Suppressor macrophage treated with lipopolysaccharide for 4 hours (primary cell): ENCODE measurements around the gene DBH.
"Not testable (repeated sequence)": the region's sequence is repeated elsewhere in the genome, so short reads cannot be mapped to it uniquely, and the experiment has no call there.

Source experiments
- DNase-seq: peaks from one replicate; pipeline ENCODE4 v3.0.0-alpha.2; 2020

The DBH gene

DNA sequence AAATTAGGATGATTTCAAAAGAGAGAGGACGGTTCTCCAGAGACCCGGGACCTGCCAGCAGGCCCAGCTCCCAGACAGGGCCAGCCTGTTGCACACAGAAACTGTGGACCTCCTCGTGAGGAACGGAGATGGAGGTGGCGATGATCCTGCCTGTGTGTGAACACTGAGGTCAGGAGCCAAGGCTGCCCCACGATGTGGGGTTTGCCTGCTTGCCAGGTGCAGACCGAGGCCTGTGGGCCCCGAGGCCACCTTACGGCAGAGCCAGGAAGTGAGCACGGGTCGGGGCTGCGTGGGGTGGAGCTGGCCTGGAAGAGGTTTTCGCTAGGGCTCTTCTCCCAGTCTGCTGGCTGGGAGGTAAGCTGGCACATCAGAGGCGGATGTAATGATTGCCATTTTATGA lies 31.3 kb upstream of the DBH start:
- DNase-seq, result no peak

DNA sequence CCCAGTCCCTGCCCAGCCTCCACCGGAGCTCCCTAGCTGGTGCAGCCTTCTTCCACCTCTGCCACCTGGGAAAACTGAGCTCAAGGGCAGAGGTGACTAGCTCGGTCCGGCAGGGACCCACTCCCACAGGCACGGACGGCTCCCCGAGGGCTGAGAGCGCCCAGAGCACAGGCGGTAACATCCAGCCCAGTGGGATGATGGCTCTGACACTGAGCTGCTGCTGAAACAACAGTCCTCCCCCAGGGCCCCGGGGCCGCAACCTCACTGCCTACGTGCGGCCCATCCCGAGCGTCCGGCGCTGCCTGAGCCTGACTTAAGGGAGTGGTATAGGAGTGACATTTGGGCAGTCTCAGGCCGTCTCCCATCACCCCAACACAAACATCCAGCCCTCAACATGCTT lies 30.7 kb upstream of the DBH start:
- DNase-seq, result no peak

DNA sequence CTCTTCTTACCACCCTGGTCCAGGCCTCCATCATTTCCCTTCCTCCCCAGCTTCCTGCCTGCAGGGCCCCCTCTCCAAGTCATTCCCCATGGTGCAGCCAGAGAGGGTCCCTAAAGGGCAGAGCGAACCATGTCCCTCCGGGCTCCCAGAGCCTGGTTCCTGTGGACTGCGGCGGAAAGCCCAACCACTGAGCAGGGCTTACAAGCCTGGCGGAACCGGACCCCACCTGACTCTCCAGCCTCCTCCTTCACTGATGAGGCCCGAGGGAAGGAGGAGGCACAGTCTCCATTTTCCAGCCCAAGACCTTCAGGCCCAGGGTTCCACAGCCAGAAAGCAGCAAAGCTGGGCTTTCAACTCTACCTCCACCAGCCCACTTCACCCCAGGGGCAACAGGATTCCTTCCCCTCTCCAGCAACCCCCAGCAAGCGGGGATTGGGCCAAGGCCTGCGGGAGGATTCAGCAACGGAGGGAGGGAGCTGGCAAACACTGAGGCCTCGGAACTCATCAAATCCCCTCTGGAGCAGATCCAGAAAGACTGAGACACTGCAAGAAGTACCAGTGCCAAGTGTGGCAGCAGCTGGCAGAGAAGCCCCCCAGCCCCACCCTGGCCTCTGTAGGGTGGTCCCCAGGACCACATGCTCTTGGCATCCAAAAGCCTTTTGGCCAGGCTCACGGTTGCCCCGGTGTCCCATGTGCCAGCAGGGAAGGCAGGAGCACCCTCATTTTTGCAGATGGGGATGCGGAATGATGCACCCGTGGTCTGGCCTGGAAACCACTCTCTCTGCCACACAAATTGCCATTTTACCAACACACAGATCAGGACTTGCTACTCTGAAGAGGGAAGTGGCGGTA lies 30.1 kb upstream of the DBH start:
- no peak for DNase-seq

DNA sequence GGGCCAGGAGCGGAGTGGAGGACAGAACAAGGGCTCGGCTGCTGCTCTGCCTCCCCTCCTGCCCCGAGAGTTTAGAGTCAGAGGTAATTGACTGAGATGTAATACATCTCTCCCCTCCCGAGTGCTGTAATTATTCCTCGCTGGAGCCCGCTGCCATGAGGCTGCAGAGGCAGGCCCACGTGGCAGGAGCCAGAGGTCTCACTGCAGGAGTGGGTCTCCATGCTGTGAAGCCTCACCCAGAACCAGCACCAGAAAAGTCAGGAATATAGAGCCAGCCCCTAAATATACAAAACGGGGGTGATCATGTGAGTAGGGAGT lies 29.5 kb upstream of the DBH start:
- no peak for DNase-seq

DNA sequence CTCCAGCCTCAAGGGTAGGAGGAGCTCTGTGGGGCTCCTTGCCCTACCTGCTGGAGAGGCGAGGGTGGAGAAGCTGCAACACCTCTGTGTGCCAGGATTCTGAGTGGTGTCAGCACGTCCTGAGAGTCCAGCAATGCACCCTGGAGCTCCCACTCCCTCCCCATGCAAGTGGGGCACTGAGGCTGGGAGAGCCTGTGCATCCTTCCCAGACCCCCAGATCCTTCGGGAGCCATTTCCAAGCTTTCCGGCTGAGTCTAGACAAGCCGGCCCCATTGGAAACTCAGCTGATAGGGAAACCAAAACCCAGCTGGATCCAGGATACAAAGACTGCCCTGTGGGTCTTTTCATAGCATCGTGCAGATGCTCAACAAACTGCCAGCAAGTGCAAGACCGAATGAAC lies 28.8 kb upstream of the DBH start:
- no peak for DNase-seq

DNA sequence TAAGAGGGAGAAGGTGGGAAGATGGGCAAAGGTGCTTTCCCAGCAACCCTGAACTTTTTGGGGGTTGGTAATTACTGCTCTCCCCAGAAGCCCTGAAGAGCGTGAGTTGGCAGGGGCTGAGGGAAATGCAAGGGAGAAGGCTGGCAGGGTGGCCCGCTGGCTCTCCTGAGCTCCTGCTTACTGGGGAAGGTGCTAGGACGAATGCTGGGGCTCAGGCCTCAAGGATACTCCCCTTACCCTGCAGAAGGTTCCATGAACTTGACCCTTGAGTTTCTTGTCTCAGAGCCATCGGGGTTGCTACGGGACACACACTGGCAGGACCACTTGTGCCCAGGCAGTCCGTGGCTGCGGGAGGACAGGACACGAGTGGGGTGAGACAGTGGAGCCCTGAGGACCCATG lies 28.2 kb upstream of the DBH start:
- no peak for DNase-seq

DNA sequence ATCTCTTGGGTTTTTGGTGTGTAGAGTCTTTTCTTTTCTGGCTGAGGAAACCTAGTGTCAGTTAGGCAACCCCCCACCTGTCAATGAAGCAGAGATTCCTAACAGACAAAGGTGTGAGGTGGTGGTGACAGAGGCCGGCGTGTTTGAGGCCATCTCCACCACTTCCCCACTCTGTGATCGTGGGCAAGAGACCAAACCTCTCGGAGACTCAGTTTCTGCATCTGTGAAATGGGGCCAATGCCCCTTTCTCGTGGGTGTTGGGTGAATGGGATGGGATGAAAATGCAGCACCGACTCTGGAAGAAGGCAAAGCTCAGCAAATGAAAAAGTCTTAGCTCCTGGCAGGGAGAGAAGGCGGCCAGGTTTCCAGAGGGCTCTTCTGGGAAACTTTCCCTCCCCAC lies 27.8 kb upstream of the DBH start:
- no peak for DNase-seq

DNA sequence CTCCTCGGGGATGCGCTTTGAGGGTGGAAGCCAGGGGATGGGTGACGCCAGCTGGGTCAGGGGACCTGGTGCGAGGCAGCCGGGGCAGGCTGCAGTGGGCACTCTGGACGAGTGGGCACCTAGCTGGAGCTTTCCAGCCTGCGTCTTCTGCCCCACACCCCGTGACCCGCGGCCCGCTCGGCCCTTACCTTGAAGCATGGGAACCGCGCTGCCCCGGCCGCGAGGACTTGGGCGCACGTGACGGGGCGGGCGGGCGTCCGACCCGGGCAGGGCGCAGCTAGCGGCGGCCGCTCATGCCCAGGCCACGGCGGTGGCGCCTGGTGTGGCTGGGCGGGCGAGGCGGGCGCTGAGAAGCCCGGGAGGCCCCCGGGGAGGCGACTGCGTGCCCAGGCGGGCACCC lies 27.3 kb upstream of the DBH start:
- no peak for DNase-seq

DNA sequence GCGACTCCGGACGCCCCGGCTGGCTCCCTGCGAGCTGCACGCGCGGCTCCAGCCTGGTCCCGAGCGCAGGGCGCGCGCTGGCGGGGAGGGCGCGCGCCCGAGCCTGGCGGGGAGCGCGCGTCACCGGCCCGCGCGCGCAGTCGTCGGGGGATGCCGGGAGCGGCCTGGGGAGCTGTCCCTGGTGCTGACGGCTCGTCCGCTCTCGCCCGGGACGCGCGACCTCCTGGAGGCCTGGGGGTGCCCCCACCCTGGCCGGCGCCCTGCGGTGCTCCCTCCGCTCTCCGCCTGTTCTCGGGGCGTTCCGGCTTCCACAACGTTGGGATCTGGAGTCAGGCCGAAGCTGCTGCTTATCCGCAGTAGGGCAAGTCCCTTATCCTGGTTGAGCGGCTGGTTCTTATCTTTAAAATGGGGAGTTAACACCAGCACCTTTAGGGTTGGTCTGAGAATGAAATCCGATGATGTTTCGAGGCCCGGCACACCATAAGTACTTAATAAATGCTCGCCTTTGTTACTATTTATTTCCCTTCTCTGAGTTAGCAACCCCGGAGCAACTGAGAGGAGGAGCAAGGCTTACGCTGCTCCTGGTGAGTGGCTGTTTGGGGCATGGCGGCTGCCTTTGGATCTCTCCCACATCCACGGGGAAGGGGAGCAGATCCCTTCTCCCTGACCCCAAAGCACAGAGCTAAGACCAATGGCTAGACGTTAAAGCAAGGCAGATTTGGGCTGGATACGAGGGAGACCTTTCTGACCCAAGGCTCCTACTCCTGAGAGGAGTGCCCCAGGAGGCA lies 26.7 kb upstream of the DBH start, which contains the start of gene FAM163B:
FAM163B (minus strand) TSS at position 79 of the 788 bp plus-strand sequence. CDS start 29,166 bp downstream, outside the sequence.
- DNase-seq, result no peak

DNA sequence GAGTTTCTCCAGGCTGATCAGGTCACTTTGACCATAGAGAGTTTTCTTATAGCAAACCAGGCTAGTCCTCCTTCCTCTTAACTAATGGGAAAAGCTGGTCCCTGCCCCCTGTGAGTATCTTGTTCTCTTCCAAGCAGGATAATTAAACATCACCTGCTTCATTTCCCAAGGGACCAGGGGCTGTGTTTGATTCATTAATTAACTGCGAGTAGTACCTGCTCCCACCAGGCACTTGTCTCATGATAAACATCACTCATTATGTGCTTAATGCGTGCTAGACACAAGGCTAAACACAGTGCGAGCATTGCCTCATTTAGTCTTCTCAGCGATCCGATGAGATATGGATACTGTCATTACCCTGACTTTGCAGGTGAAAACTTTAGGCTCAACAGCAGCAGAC lies 25.3 kb upstream of the DBH start:
- DNase-seq, result no peak

DNA sequence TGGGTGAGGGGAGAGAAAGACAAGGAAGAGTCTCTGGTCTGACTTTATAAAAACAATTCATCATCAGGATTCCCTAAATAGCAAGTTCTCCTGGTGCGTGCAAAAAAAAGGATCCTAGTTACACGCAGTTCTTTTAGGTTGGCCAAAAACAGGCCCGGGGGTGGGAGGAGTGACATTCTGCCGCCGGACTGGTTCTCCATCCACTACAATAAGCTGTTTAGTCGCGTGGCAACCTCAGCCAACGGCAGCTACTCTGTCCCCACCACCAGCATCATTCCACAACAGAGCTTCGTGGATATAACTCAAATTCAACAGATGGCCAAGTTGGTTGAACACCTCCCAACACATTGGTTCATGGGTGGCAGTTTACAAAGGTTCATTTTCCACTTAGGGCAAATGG lies 24.1 kb upstream of the DBH start:
- DNase-seq, result no peak

DNA sequence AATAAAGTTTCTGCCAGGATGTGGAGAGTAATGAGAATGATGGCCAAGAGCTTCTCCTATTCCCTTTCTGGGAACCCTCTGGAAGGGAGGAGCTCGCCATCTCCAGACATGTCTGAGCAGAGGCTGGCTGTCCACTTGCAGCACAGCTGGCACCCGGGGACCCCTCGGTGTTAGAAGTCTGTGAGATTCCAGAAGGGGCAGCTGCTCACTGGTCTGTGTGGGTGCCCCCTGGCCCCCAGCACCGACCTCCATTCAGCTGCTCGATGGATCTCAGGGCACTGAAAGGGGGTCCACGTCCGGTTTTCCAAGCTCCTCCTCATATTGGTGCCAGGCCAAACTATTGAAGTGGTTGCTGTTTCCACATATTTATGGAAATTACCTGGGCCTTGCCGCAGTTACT lies 23.3 kb upstream of the DBH start:
- DNase-seq, result no peak

DNA sequence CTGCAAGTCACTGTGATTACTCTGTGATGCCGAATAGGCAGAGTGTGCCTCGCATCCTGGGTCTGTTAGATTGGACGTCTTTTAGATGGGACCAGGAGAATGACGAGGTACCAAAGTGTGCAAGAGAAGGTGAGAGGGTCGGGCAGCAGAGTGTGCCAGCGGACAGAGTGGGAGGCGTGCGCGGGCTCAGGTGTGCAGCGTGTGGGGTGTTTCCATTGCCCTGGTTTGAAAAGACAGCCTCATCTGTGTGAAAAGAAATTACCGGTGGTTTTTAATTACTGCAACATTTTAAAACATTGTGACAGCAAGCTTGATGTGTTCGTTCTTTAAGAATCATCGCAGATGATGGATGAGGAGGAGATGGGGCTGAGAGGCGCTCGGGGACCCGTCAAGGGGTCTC lies 22.7 kb upstream of the DBH start:
- DNase-seq, result no peak

DNA sequence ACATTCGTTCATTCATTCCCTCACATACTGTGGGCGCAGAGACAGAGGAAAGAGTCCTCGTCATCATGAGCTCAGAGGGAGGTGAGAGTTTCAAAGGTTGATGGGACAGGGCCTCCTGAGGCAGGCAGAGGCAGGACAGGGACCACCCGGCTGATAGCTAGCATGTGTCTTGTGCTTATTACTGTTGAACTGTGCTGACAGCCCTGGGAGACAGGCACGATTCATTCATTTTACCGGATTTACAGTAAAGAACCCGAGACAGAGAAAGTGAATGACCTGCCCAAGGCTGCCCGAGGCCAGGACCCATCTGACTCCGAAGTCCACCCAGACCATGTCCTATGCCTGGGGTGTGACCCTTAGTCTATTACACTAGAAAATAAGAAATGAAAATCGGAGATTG lies 22.1 kb upstream of the DBH start:
- no peak for DNase-seq

DNA sequence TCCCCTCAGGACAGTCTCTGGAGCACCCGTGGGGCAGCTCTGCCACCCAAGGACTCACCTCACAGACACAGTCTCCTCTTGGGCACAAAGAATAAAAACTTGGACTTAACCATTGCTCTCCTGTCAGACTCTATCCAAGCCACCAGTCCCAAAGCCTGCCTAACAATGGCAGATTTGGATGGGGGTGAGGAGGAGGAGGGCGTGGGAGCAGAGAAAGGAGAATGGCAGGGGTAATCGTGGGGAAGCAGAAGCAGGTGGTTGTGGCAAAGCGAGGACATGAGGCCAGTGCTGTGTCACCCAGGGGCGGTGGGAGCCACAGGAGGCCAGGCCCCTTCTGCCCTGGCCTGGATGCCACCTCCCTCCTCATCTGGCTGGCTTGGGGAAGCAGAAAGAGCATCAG lies 21.5 kb upstream of the DBH start:
- no peak for DNase-seq

DNA sequence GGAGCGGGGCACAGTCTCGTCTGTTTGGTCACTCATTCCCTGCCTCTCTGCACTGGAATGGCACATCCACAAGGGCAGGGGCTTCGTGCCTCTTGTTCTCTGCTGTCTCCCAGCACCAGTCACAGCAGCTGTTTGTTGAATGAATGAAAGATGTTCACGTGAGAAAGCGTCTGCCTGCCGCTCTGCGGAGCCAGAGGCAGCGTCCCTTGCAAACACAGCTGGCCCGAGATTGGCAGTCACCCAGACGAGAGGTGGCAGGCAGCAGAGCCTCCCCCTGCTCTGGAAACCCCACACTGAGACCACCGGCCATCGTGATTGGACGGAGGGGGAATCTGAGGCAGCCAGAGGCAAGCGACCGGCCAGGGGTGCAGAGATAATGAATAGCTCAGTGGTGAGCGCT lies 21.0 kb upstream of the DBH start:
- no peak for DNase-seq

DNA sequence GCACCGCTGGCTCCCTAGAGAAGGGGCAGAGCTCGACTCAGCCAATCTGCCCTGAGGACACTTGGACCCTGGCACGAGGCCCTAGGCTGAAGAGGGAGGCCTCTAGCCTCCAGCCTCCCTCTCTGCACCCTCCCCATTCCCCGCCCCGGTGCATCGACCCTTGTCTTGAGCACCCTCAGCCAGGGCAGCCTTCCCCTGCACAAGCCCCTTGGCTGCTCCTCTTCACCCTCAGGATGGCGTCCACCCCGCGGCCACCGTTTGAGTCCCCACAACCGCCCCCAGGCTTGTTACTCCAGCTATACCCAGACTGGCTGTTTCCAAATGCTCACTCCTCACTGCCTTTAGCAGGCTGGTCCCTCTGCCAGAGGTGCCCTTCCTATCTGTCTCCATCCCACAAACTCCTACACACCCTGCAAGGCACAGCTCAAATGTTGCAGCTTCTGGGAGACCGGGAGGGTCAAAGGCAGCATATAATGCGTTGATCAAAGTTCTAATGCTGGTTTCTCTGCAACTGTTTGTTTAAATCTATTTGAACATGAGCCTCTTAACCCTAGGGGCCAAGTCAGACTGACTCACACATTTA lies 20.5 kb upstream of the DBH start:
- no peak for DNase-seq

DNA sequence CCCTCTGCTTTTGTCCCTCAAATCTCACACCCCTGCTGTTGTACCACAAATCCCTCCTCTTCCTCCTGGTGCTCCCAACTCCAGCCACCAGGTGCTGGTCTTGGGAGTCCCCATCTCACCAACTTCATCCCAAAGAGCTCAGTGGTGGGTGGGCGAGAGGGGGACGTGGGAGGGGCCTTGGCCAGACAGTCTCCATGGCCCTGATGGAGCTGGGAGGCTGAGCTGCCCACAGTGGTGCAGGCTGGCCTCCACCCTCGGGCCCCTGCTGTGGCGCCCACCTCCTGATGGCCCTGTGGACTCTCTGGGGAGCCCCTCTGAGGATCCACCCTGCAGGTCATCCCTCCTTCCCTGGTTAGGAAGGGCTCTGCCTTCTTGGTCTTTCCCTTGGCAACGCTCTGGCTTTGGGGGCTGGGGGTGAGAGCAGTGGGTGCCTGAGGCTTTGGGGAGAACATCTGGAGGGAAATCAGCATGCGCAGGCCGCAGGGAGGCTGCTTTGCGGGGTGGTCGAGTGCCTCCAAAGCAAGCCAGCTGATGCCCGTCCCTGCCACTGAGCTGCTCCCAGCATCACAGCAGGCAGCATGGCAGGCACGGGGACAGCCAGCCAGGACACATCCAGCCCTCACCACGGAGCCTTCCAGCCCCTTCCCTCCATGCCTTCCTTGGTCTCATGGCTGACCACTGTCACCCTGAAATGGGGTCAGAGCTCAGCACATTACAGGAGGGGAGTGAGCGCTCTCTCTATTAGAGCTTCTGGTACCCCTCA lies 19.3 kb upstream of the DBH start:
- DNase-seq, result no peak

DNA sequence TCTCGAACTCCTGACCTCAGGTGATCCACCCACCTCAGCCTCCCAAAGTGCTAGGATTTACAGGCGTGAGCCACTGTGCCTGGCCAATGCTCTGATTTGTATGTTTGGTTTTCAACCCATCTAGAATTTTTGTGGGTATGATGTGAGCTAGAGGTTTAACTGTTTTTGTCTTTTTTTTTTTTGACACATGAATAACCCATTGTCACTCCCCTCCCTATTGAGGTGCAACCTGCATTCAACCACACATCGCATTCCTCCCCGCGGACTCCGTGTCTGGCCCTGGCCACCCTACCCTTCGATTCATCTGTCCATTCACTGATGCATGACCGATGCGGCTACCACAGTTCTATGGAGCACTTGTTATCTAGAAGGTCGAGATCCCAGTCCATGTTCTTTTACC lies 17.4 kb upstream of the DBH start:
- no peak for DNase-seq

DNA sequence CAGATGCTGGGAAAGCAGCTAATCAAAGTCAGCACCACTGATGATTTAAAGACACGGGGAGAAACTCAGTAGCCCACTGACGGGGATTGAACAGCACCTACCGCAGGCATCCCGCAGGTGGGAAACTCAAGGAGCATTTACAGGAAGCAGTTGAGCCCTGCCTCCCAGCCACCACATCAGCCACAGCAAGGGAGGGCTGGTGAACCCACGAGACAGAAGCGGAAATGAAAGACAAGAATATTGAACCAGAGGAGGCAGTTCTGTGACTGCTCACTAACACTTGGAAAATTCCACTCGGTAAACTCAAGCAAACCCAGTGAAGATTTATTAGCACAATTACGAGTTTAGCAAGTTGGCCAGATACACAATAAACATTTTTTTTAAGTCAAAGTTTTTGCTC lies 16.4 kb upstream of the DBH start:
- peak; percentile 19 for DNase-seq

DNA sequence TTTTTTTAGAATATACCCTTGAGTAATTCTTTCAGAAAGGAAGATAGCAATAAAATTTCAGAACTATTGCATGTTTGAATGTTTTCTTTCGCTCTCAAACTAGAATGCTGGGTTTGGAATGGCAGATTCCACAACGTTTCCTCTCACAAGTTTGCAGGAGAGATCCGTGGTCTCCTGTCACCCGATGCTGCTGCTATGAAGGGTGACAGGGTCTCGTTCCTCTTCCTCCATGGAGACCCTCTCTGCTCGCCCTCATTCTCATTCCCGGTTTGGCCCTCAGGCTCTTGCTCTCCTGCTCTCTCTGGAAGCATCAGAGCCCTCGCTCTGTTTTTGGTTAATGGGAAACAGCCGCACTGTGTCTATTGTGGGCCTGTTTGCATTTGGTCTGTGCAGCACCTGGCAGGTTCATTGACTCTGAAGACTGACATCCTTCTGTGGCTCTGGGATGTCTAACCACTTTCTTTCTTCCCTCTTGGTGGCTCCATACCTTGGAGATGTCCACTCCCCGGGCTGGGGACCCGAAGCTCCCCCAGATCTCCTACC lies 14.4 kb upstream of the DBH start:
- no peak for DNase-seq

DNA sequence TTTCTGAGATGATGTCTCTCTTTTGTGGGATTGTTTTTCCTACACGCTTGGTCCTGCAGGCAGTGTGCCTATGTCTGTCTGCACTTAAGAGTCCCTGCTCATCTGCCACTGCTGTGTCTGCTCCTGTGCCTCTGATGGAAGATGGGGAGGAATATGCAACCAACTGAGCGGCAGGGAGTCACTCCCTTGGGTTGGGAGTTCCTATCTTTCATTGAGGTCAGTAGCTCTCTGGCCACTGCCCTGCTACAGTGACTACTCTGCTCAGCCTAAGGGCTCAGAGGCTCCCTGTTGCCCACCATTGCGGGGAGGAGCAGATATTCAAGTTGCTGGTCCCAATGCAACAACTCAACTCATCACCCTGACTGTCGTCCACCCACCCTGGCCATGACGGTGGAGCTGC lies 13.6 kb upstream of the DBH start:
- no peak for DNase-seq

DNA sequence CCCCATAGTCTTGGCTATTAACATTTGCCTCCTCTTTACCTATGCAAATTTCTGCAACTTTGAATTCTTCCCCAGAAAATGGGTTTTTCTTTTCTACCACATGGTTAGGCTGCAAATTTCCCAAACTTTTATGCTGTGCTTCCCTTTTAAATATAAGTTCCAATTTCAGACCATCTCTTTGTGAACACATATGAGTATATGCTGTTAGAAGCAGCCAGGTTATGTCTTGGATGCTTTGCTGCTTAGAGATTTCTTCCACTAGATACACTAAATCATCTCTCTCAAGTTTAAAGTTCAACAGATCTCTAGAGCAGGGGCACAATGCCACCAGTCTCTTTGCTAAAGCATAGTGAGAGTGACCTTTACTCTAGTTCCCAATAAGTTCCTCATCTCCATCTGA lies 10.2 kb upstream of the DBH start:
- not testable (repeated sequence) for DNase-seq
